NCI-H345 treated with DMSO at 0.1 percent for 48 hours (cell line): ENCODE data around the gene EPHB3.
"Not testable (repeated sequence)": the region's sequence is repeated elsewhere in the genome, so short reads cannot be mapped to it uniquely, and the experiment has no call there.

ENCODE experiments used
- DNase-seq: peaks from one replicate; lab custom pipeline; 2025; ENCODE audit not compliant: unreplicated experiment; lab: John Stamatoyannopoulos, UW

Gene EPHB3

GRCh38 chr3:184597829-184598573 lies 36.4 kb downstream of the EPHB3 start:
- no peak for DNase-seq

GRCh38 chr3:184598574-184598927 lies 37.0 kb downstream of the EPHB3 start:
- no peak for DNase-seq

DNA sequence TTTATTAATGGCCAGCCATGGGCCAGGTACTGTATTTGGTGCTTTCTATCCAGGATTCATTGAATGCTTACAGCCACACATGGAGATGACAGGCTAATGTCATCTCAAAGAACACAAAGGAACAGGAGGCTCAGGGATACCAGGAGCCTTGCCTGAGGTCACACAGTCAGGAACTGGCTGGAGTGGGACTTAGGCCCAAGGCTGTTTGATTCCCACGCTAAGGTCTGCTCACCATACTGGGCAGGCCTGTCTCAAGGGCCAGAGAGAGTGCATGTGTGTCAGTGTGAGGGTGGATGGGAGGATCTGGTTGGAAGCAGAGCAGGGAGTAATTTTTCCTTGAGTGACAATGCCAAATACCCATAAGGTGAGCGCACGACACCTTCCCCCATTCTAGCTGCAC lies 37.6 kb downstream of the EPHB3 start:
- no peak for DNase-seq

GRCh38 chr3:184600685-184601377 lies 39.2 kb downstream of the EPHB3 start:
- DNase-seq, result no peak

DNA sequence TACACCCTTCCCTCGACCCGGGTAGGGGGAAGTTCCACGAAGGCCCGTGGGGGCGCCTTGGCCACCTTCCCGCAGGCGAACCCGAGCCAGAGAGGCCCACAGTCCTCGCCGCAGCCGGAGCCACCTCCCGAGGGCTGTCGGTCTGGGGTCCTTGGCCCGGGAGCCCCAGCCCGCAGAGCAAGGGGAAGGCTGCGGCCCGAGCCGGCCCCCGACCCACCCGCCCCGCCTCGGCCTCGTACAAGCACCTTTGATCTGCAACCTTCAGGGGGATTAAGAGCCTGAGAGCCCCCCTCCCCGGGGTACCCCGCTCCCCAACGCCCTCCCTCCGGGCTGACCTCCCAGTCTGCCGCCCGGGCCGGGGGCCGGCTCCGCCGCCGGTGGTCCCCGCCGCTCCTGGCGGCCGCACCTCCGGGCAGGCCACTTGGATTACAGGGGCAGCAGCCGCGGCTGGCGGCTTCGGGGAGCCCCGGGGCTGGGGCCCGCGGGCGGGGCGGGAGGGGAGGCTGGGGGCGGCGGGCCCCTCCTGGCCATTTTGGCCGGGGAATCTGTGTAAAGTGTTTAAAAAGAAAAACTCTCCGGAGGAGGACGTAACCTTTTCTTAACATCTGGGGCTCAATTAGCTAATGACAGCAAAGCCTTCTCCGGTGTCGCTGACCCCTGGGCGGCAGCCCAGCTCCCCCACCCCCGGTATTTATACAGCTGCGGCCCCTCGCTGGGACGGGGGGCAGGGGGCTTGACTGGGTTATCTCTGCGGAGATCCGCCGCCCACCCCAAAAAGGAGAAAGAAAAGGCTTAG lies 40.2 kb downstream of the EPHB3 start:
- DNase-seq, result no peak

DNA sequence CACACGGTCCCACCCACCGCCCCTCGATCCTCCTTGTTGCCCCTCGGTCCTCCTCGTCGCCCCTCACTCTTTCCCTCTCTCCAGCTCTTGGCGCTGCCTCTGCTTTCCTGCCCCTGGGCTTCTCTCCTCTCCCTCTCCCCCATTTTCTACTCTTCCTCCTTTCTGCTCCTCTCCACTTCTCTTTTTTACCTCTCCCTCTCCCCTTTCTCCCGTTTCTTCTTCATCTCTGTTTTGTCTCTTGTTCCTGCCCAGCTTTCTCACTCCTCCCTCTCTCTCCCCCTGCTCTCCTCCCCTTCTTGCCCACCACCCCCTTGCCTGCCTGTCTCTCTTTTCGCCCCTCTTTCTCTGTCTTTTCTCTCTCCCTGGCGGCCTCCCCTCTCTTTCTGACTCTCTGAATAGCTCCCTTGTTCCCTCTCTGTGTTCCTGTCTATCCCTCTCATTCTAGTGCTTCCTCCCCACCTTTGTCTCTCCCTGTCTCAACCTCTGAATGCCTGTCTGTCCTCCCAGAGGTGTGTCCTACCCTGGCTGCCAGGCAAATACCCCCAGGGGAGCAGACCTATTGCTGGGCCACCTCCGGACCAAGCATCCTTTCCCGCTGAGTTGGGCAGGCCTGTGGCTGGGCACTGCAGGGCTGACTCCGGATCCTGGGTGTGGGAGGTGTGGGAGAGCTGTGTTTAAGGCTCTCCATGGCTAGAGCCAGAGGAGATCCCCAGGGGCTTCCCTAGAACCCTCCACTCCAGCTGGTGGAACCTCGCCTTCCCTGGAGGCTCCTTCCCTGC lies 41.0 kb downstream of the EPHB3 start:
- DNase-seq, result no peak

- no peak for DNase-seq
Measured at GRCh38 chr3:184603151-184604030, 41.8 kb downstream of the EPHB3 start.

DNA sequence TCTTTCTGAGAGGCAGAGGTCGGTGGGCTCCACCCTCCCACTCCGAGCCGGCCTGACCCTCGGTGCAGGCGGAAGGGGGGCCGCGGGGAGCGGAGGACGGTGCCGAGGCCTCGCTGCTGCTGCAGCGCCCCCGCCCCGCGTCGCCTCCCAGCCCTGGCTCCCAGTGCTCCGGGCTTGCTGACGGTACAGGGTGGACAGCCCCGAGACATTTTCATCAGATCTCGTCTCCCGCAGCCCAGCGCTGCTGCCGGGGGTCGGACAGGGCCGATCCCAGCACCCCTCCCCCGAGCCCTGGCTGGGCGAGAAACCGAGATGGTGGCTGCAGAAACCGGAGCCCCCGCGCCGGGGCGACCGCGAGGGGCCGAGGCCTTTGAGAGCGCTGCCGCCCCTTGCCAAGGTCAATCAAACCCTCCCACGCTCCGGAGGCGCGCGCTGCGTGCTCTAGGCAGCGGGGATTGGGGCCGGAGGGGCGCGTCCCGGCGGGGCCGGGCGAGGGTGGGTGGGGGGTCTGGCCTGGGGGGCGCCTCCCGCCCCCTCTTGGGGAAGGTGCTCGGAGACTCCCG lies 42.5 kb downstream of the EPHB3 start:
- no peak for DNase-seq

DNA sequence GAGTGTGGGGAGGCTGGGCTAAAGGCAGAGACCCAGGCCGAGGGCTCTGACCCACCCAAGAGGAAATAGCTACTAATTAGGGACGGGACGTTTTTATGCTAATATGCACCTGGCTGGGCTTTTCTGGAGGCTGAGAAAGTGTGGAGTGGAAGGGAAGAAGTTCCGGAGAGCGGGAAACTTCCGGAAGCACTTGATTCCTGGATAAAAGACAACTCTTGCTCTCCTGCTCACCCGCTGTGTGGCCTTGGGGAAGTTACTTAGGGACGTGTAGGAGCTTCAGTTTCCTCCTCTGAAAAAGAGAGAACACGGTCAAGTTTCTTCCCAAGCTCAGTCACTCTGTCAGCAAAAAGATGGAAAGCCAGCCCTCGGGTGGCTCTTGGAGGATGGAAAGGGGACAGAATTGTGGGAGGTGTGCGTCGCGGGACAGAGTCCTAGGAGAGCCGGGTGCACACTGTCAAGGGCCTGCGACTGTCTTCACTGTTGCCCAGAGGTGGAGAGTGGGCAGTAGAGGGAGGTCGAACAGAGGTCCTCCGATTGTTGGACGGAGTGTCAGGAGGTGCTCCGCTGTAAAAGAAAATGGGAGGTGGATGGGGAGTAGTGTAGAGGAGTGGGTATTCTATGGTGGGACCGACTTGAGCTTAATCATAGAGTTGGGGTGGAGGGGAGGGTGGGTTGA lies 43.2 kb downstream of the EPHB3 start:
- no peak for DNase-seq

GRCh38 chr3:184608209-184608608 lies 46.6 kb downstream of the EPHB3 start:
- no peak for DNase-seq

- DNase-seq, result no peak
Measured at GRCh38 chr3:184609476-184610244, 48.1 kb downstream of the EPHB3 start.

GRCh38 chr3:184610245-184610871 lies 48.8 kb downstream of the EPHB3 start:
- DNase-seq, result no peak

DNA sequence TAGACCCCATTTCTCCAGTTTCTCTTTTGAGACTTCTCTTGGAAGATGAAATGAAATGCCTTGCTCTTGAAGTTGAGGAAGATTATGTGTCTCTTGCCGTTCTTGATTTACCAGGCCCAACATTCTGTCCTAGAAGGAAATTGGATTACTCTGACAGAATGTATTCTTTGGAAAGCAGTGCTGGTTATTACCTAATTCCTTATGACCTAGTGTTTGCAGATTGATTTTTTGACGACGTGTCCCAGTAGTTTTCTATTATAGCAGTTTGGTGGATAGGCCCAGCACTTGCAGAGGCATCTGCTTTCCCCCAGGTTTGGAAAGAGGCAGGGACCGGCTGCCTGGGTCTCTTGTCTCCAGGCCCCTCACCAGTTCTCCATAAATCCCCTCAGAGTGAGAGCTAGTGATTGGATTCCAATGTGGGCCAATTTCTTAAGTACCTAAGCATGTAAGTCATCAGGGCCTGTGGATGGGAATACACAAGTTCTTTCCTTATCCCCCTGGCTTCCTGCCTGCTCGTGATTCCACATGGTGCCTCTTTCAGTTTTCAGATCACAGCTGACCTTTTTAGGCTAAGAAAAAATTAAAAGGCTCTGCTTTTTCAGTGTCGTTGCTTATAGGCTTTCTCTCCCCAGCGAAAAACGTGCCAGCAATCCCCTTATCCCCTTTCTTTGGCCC lies 50.2 kb downstream of the EPHB3 start:
- DNase-seq, result no peak

- DNase-seq, result no peak
Measured at GRCh38 chr3:184615396-184615795, 53.8 kb downstream of the EPHB3 start.

GRCh38 chr3:184616436-184616835 lies 54.9 kb downstream of the EPHB3 start:
- no peak for DNase-seq

DNA sequence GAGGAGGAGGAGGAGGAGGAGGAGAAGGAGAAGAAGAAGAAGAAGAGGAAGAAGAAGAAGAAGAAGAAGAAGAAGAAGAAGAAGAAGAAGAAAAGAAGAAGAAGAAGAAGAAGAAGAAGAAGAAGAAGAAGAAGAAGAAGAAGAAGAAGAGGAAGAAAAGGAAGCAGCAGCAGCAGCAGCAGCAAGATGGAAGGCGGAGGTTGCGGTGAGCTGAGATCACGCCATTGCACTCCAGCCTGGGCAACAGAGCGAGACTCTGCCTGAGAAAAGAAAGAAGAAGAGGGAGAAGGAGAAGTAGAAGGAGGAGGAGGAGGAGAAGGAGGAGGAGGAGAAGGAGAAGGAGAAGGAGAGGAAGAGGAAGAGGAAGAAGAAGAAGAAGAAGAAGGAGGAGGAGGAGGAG lies 55.7 kb downstream of the EPHB3 start:
- not testable (repeated sequence) for DNase-seq

DNA sequence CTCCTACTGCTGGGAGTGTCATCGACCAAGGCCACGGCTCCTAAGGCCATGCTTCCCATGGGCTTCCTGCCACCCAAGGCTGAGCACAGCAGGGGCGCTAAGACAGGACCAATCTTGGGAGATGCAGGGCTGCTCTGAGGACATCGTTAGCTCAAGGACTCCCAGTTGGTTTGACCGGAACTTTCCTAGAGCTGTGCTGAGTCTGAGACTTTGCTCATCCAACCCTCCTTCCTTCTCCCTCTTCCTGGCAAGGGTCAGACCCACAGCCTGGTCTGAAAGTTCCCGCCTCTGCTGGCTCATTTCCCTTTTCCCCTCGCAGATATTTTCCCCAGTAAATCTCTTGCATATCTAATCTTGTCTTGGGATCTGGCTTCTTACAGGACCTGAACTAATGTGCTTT lies 57.2 kb downstream of the EPHB3 start:
- DNase-seq, result no peak

- DNase-seq, result no peak
Measured at GRCh38 chr3:184619369-184619768, 57.8 kb downstream of the EPHB3 start.
